A204.1 (cell line): Measurements from ENCODE around the gene MIOS.
"Not testable (repeated sequence)": the region's sequence is repeated elsewhere in the genome, so short reads cannot be mapped to it uniquely, and the experiment has no call there.

Experiments used
- FAIRE-seq: peaks from 2 replicates; lab custom pipeline; 2012; peaks lifted over from hg19 to GRCh38; lab: Jason Lieb, UNC

Gene MIOS

DNA sequence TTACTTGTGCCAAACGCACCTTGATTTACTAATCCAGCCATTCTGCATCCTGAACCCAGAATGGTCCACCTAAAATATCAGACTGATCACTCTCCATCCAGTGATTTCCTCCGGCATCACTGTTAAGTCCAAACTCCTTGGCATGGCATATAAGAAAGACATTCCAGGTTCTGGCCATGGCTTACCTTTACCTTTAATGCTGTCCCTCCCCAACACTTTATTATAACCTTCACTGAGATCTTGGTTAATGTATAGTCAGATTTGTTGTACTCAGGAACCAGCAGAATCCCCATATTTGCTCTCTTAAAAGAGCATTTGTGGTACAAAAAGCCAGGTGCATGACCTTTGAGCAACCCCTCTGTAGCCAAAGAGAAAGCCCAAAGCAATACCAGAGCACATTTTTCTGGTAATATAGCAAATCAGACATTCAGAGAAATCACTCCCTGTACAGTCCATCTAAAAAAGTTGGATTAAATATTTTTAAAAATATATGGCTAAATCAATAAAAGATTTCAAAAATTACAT lies 84.1 kb downstream of the MIOS start:
- FAIRE-seq, result no peak

DNA sequence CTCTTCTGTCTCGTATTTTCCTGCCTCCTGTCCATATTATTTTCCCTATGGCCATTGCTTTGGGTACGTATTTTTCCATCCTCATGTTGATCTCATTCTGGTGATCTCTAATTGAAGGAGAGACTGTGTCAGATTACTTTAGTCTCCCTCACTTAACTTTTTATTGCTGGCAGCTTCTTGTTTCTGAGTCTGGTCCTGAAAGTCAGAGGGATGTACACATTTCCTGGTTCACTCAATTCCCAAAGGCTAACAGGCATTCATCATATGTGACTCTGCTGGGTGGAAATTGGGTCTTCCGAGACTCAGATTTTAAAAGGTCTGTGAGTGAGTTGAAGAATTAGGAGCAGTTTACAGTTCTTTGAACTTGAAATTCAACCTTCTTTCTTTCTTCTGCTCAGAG lies 84.8 kb downstream of the MIOS start:
- FAIRE-seq, result no peak

DNA sequence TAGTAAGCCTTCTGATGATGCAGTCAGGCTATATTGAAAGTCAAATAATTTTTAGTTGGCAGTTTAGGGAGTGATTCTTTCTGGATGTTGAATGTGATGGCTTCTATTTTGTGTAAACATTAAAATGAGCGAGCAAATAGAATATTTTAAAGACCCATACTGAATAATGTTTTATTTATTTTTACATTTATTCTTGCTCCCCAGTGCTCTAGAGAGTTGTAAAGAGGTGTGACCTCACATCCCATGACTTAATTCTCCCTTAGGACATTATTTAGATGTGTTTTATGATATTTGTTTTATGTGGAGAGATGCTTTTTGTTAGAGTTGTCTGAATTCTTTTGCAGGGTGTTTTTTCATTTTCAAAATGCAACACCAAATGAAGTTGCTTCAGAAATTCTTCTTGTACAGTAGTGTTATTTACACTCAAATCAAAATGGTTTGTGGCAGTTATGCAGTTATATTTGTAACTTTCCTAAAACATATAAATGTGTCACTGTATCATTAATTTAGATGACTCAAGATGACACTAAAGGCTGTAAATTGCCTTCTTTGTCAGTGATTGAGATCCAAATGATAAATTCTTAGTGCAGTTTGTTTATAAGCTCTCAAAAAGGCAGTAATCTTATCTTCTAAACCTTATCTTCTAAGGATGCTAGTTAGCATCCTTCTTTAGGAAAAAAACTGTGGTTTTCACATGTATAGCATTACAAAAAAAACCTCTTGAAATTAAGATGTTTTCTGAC lies 86.3 kb downstream of the MIOS start:
- FAIRE-seq, result no peak

DNA sequence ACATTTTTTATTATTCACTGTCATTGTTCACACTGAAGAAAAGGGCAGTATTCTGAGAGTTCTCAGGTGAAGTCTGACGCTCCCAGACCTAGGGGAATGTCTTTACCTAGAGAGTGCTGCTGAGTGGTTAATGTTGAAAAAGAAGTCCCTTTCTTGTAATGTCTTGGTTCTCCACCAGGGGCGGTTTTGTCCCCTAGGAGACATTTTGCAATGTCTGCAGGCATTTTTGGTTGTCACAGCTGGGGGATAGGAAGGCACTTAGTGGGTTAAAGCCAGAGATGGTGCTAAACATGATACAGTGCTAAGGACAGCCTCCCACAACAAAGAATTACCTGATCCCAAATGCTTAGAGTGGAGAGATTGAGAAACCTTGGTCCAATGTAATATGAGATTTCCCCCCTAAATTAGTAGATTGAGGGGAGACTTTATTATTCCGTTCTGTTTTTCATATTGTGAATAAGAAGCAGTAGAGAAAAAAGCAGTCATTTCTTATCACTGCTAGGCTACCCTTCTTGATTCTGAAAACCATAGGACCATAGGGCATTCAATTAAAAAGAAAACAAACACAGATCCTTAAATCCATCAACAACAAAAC lies 87.0 kb downstream of the MIOS start:
- FAIRE-seq, result no peak

DNA sequence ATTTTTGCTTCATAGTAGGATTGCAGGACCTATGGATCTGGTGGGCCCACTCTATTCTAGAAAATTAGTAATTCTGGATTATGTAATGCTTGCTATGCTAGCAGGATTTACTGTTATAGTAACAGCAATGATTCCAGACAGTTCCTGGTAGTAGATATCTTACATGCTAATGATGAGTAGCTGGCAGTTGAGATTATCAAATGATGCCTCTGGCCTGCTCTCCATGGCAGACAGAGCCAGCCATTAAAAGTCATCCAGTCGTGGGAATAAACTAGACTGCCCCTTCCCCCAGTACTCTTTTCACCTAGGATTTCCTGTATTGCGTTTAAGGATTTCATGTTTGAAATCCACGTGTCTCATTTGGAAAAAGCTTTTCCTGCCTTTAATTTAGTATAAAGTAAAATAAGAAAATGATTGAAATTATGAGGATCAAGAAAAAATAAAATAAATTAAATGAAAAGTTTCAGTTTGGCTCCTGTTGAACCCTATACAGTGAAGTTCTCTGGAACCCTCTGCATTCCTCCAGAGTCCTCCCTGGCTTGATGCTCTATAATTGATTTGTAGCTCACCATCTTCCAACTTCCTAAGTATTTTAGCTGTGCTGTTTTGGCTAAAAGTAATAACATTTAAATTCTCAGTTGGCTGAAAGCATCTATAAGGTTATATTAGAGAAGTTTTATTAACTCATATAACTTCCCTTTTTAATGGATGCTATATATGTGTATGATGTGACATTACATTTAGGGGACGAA lies 88.5 kb downstream of the MIOS start:
- FAIRE-seq, result no peak

DNA sequence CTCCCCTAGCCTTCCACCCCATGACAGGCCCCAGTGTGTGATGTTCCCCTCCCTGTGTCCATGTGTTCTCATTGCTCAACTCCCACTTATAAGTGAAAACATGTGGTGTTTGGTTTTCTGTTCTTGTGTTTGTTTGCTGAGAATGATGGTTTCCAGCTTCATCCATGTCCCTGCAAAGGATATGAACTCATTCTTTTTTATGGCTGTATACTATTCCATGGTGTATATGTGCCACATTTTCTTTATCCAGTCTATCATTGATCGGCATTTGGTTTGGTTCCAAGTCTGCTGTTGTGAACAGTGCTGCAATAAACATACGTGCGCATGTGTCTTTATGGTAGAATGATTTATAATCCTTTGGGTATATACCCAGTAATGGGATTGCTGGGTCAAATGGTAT lies 89.8 kb downstream of the MIOS start:
- FAIRE-seq, result not testable (repeated sequence)
